ENCODE data around the gene HIGD1B.
"Not testable (repeated sequence)": the region's sequence is repeated elsewhere in the genome, so short reads cannot be mapped to it uniquely, and the experiment has no call there.

Gene HIGD1B

DNA sequence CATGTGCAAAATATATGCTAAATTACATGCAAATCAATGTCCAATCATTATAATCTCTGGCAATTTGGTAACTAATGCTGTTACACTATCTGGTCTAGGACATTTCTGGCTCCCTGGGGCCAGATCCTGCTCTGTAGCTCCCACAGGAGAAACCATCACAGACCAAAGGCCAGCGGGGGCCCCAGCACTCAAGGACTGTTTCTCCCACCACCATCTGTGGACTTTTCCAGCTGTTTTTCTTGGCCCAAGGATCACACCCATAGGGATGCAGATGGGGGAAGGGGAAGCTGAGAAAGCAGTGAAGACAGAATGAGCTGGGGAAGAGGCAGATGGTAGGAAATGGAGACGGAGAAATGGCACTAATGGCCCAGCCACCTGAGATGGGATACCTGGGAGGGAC lies at the start of gene HIGD1B:
HIGD1B (plus strand) TSS at position 298 of the 400 bp plus-strand sequence. CDS start 270 bp downstream, outside the sequence.
- DNase-seq, result no peak

GRCh38 chr17:44798356-44798755 lies 49.3 kb upstream of the HIGD1B start:
- no peak for DNase-seq

DNA sequence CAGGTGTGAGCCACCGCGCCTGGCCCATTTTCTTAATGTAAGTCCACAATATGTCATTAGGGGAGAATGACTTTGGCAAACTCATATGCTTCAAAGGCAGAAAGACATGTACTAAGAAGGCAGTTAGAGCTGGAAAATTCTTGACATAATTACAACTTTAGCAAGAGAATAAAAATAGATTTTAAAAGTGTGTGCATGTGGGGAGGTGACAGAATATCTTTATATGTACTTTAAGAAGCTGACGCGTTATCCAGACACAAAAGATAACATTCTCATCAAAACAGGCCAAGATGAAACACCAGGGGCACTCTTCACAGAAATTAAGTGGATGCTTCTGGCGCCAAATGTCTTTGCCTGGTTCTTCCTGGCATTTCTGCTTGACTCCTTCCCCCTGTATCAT lies 45.8 kb upstream of the HIGD1B start:
- no peak for DNase-seq

GRCh38 chr17:44804302-44805089 lies 43.2 kb upstream of the HIGD1B start:
- DNase-seq, result no peak

GRCh38 chr17:44807093-44807816 lies 40.4 kb upstream of the HIGD1B start:
- DNase-seq, result no peak

GRCh38 chr17:44807817-44808155 lies 39.9 kb upstream of the HIGD1B start:
- DNase-seq, result peak; percentile 97

GRCh38 chr17:44808156-44808555 lies 39.5 kb upstream of the HIGD1B start:
- no peak for DNase-seq

GRCh38 chr17:44808656-44809388 lies 38.9 kb upstream of the HIGD1B start:
- not testable (repeated sequence) for DNase-seq

GRCh38 chr17:44812263-44812662 lies 35.4 kb upstream of the HIGD1B start:
- no peak for DNase-seq

DNA sequence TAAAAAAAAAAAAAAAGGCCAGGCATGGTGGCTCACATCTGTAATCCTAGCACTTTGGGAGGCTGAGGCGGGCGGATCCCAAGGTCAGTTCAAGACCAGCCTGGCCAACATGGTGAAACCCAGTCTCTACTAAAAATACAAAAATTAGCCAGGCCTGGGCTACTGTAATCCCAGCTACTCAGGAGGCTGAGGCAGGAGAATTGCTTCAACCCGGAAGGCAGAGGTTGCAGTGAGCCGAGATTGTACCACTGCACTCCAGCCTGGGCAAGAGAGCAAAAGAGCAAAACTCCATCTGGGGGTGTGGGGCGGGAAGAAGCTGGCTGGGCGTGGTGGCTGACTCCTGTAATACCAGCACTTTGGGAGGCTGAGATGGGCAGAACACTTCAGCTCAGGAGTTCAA lies 29.2 kb upstream of the HIGD1B start:
- not testable (repeated sequence) for DNase-seq

DNA sequence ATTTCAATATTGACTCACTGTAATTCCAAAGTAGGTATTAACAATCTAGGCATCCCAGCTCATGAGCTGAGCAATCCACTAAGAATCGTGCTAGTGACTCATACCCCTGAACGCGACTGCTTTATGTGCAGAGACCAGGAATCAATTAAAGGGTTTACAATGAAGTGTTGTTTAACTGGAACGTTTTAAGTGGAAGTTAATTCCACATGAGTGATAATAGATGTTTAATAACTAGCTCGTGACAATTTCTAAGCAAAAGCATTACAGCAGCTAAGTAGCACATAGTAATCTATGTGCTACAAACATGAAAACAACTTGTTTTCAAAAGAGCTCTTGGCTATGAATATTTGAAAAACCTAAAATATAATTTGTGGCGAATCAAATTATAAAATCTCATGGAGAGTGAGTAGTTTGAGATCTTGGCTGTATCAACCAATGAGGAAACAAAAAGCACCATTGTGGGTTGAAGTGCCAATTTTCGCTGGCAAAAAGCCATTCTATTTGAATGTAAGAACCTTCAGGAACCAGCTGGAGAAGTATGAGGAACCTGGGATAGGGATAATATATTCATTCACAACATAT lies 27.0 kb upstream of the HIGD1B start:
- DNase-seq, result peak; percentile 90

- DNase-seq, result not testable (repeated sequence)
These were observed 22.4 kb upstream of the HIGD1B start for GRCh38 chr17:44825236-44825635.

GRCh38 chr17:44826123-44826790 lies 21.4 kb upstream of the HIGD1B start:
- DNase-seq, result no peak

DNA sequence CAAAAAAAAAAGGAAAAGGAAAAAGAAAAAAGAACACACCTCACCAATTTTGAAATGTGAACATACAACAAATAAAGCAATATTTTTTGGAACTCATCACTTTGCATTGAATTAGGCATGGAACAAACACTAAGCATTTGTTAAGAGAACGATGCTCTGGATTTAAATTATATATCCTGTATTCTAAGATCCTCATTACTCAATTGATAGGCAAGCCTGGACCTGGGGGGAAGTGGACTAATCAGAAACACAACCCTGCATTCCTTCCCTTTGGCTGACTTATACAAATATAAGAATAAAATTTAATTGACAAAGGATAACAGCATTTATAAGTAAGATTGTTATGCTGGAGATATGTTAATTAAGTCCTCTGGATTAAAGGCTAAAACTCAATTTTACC lies 19.8 kb upstream of the HIGD1B start:
- DNase-seq, result no peak

- DNase-seq, result no peak
These were observed 18.7 kb upstream of the HIGD1B start for GRCh38 chr17:44828919-44829522.

GRCh38 chr17:44829523-44830358 lies 17.9 kb upstream of the HIGD1B start, which contains the start of gene GJC1:
Gene GJC1 (minus strand): TSS chr17:44830287. CDS start chr17:44805817, 24,470 bp downstream.
- DNase-seq, result no peak

DNA sequence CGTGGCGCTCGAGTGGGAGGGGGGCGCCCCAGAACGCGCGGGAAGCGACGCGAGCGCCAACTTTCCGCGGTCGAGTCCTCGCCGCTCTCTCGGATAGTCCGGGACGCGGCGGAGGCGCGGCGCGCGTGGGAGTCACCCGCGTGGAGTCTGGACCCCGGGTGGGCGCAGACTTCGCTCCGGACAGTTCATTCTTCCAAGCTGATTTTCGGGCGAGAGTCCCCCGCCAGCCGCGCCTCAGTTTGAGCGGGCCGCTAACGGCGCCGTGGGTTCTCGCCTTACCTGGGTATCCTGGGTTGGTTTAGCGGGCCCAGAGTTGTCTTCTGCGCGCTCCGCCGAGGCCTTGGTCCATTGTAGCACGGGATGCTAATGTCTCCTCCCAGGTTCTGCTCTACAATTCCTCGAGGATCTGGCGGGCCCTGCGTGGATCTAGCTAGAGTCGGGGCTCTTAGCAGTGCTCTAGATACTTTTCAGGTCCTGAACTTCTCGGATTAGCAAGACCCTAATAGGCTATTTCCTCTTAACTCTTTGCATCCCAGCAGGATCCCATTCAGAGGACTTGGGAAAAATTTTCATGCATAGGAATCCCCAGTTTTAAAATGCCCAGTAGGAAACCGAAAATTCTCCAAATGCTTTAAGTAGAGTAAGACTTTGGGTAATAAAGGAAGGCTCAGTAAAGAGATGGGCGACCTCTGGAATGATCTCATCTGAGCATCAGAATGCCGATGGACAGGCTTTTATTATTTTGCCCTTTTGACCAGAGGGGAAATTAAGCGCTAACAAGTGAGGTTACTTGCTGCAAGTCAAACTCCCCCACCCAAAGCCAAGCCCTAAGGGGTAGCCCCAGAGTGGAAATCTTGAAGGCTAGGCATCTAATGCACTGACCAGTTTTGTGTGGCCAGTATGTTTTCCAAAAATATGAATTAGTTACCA lies 17.1 kb upstream of the HIGD1B start:
- no peak for DNase-seq

DNA sequence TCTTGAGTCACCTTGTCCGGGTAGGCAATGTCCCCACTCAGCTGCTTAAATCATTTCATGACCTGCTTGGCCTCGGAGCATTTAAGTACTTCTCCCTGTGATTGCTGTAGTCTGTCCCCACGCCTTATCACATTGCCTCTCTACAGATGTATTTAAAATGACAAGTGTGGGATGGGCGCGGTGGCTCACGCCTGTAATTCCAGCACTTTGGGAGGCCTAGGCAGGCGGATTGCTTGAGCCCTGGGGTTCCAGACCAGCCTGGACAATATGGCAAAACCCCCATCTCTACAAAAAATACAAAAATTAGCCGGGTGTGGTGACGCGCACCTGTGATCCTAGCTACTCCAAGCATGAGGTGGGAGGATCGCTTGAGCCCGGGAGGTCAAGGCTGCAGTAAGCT lies 16.3 kb upstream of the HIGD1B start:
- no peak for DNase-seq

GRCh38 chr17:44832805-44833204 lies 14.9 kb upstream of the HIGD1B start:
- DNase-seq, result no peak

- no peak for DNase-seq
These were observed 10.5 kb upstream of the HIGD1B start for GRCh38 chr17:44837196-44837595.

Measured in NCI-H524 treated with DMSO at 0.1 percent for 48 hours (cell line).